NCI-H345 (cell line): ENCODE measurements around the gene KCNH3.
"Not testable (repeated sequence)": the region's sequence is repeated elsewhere in the genome, so short reads cannot be mapped to it uniquely, and the experiment has no call there.

Experiments
- DNase-seq: peaks from one replicate; lab custom pipeline; 2025; lab: John Stamatoyannopoulos, UW

KCNH3 gene

GRCh38 chr12:49588281-49588680, 49.5 kb downstream of the KCNH3 start:
- DNase-seq, result no peak

GRCh38 chr12:49588721-49589516, 50.1 kb downstream of the KCNH3 start:
- DNase-seq, result no peak

GRCh38 chr12:49598527-49598926, 59.7 kb downstream of the KCNH3 start:
- no peak for DNase-seq

- DNase-seq, result no peak
These were observed 61.1 kb downstream of the KCNH3 start for GRCh38 chr12:49599961-49600360.

- no peak for DNase-seq
These were observed 64.9 kb downstream of the KCNH3 start for GRCh38 chr12:49603721-49604120.

GRCh38 chr12:49604856-49605255, 66.0 kb downstream of the KCNH3 start:
- no peak for DNase-seq

GRCh38 chr12:49605539-49605938, 66.7 kb downstream of the KCNH3 start, which contains the start of gene FAM186B:
TSS of gene FAM186B (minus strand) at chr12:49605639. CDS start at chr12:49605477, 162 bp downstream.
- DNase-seq, result not testable (repeated sequence)
